DOHH2 (cell line): ENCODE measurements around the gene SYT13.

Experiments
- H3F3A ChIP-seq: fragments of 200-600 bp; sonication (generic), shearing (Covaris generic); 2 replicates; pipeline ENCODE4 v1.6.0; 2016; ENCODE audit warnings: antibody characterized with exemption, mild to moderate bottlenecking; ENCODE audit not compliant: control insufficient read depth, insufficient read depth
- H3K27ac ChIP-seq: fragments of 200-600 bp; sonication (generic); 2 replicates; pipeline ENCODE4 v1.5.1; 2014; ENCODE audit warnings: low read depth, mild to moderate bottlenecking, low read length, moderate library complexity
- H3K27me3 ChIP-seq: fragments of 200-600 bp; sonication (generic); 2 replicates; pipeline ENCODE4 v1.6.1; 2014; ENCODE audit warnings: mild to moderate bottlenecking, low read length, mixed read lengths; ENCODE audit not compliant: control insufficient read depth
- H3K36me3 ChIP-seq: fragments of 200-600 bp; sonication (generic); 2 replicates; pipeline ENCODE4 v1.6.1; 2014; ENCODE audit warnings: mild to moderate bottlenecking, low read length, moderate library complexity, mixed read lengths; ENCODE audit not compliant: control insufficient read depth
- H3K4me1 ChIP-seq: fragments of 200-600 bp; sonication (generic); 2 replicates; pipeline ENCODE4 v1.6.1; 2014; ENCODE audit warnings: mild to moderate bottlenecking, low read length, mixed read lengths; ENCODE audit not compliant: control insufficient read depth
- H3K4me2 ChIP-seq: fragments of 200-600 bp; sonication (generic); 2 replicates; pipeline ENCODE4 v1.6.0; 2014; ENCODE audit warnings: mild to moderate bottlenecking, low read length, moderate library complexity
- H3K4me3 ChIP-seq: fragments of 200-600 bp; sonication (generic); 2 replicates; pipeline ENCODE4 v1.5.1; 2014; ENCODE audit warnings: mild to moderate bottlenecking, low read length, mixed read lengths
- H3K79me2 ChIP-seq: fragments of 200-600 bp; sonication (generic); 2 replicates; pipeline ENCODE4 v1.6.1; 2014; ENCODE audit warnings: mild to moderate bottlenecking, low read length, mixed read lengths; ENCODE audit not compliant: control insufficient read depth
- H3K9me2 ChIP-seq: fragments of 200-600 bp; sonication (generic); replicated peaks from 2 replicates; pipeline ENCODE4 v1.6.1; 2014; ENCODE audit warnings: mild to moderate bottlenecking, low read length, mixed read lengths; ENCODE audit not compliant: control insufficient read depth
- H3K9me3 ChIP-seq: fragments of 200-600 bp; sonication (generic); 2 replicates; pipeline ENCODE4 v1.6.1; 2014; ENCODE audit warnings: antibody characterized with exemption, low read length, mixed read lengths; ENCODE audit not compliant: control insufficient read depth, insufficient read depth
- H4K20me1 ChIP-seq: fragments of 200-600 bp; sonication (generic); 2 replicates; pipeline ENCODE4 v1.6.0; 2014; ENCODE audit warnings: low read depth, mild to moderate bottlenecking, antibody characterized with exemption, low read length, moderate library complexity; ENCODE audit not compliant: control insufficient read depth, insufficient read depth
- CTCF ChIP-seq: fragments of 200-600 bp; sonication (generic); IDR thresholded peaks from one replicate; pipeline ENCODE4 v1.5.1; 2014; ENCODE audit warnings: antibody characterized with exemption, mild to moderate bottlenecking, low read depth, low read length; ENCODE audit not compliant: poor library complexity, severe bottlenecking
- EZH2phosphoT487 ChIP-seq: fragments of 200-600 bp; sonication (generic); IDR thresholded peaks from 2 replicates; pipeline ENCODE4 v1.6.1; 2017; ENCODE audit warnings: borderline replicate concordance, mild to moderate bottlenecking, antibody characterized with exemption, low read length, moderate library complexity, mixed read lengths

The SYT13 gene

GRCh38 chr11:45209891-45210699 lies 76.0 kb downstream of the SYT13 start:
- TF ChIP-seq EZH2phosphoT487: no peak
- TF ChIP-seq CTCF: no peak
- Histone ChIP-seq H3K9me2 (no peaks in the 10 kb centered on the region), H3K27ac (no peak overlapping the region)

GRCh38 chr11:45209000-45209879 lies 76.9 kb downstream of the SYT13 start:
- peaks cover 17% of the 10 kb centered on the region for H3K4me1 ChIP-seq
- no peaks in the 10 kb centered on the region for H3K79me2 ChIP-seq
- H3K4me2 ChIP-seq: peak overlapping the region; percentile 45
- no peaks in the 10 kb centered on the region for H4K20me1 ChIP-seq
- H3K9me2 ChIP-seq: no peaks in the 10 kb centered on the region
- no peaks in the 10 kb centered on the region for H3K27me3 ChIP-seq
- TF ChIP-seq CTCF: no peak
- no peak for TF ChIP-seq EZH2phosphoT487
- no peaks in the 10 kb centered on the region for H3K9me3 ChIP-seq
- no peaks in the 10 kb centered on the region for H3K36me3 ChIP-seq
- peak overlapping the region; percentile 1; the same call in 1 of the 2 replicates for H3K4me3 ChIP-seq
- H3F3A ChIP-seq: no peaks in the 10 kb centered on the region
- H3K27ac ChIP-seq: no peak overlapping the region

More at GRCh38 chr11:45209891-45210699, 76.0 kb downstream of the SYT13 start:
- Histone ChIP-seq H3K79me2 (no peaks in the 10 kb centered on the region), H3K9me3 (no peaks in the 10 kb centered on the region), H3K4me1 (peaks cover 17% of the 10 kb centered on the region), H3K4me2 (peak overlapping the region; percentile 45), H3F3A (no peaks in the 10 kb centered on the region), H3K36me3 (no peaks in the 10 kb centered on the region), H3K27me3 (no peaks in the 10 kb centered on the region), H4K20me1 (no peaks in the 10 kb centered on the region), H3K4me3 (peak overlapping the region; percentile 1)

- Histone ChIP-seq H3F3A (no peaks in the 10 kb centered on the region), H3K4me3 (no peak overlapping the region), H3K4me1 (peaks cover 17% of the 10 kb centered on the region), H3K9me3 (no peaks in the 10 kb centered on the region), H3K79me2 (no peaks in the 10 kb centered on the region), H4K20me1 (no peaks in the 10 kb centered on the region), H3K27me3 (no peaks in the 10 kb centered on the region), H3K27ac (no peak overlapping the region), H3K4me2 (no peak overlapping the region), H3K36me3 (no peaks in the 10 kb centered on the region), H3K9me2 (no peaks in the 10 kb centered on the region)
- TF ChIP-seq CTCF: no peak
- TF ChIP-seq EZH2phosphoT487: no peak
Observed at GRCh38 chr11:45208135-45208534, 78.0 kb downstream of the SYT13 start.
